OCI-LY1 (cell line): ENCODE measurements around the gene PER1.

Source experiments
- EZH2 ChIP-seq: fragments of 200-600 bp; sonication (generic), shearing (Covaris generic); IDR thresholded peaks from 2 replicates; pipeline ENCODE4 v1.8.0; 2017; ENCODE audit warnings: borderline replicate concordance, mixed run types, mild to moderate bottlenecking, antibody characterized with exemption, low read length, moderate library complexity, mixed read lengths
- TF ChIP-seq, protein P1 (sequence below): fragments of 200-600 bp; sonication (generic), shearing (Covaris generic); IDR thresholded peaks from 2 replicates; pipeline ENCODE4 v1.5.1; 2017; ENCODE audit warnings: mild to moderate bottlenecking, antibody characterized with exemption, low read length, moderate library complexity, mixed read lengths

DNA sequence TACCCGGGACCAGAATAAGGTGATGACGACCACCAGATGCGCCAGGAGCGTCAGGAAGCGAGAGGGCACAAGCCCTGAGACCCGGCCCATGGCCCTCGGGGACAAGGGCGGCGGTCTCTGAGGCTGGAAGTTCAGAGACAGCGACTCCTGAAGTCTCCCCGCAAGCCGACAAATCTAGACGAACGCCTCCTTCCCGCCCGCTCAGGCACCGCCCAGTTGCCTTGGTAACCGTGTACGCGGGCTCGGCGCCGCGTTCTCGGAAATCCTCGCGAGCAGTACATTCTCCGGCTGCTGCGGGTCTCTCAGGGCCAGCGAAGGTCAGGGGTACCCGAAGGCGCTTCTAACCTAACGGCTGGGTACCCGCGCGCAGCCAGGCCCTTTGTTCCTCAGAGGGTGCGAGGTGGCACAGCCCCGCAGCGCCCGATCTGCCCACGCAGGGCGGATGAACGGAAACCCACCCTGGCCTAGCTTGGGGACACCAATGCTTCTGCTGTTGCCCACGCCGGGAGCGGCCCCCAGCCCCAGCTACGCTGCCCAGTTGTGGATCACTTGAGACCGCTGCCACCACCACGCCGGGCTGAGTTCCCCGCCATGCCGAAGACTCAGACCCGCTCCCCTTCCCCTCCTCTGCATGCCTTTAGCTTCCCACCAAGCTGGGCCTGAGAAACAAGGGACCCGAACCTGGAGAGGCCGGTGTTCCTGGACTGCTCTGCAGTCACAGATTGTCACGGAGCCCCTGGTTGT lies 24.2 kb upstream of the PER1 start, which contains the start of gene TMEM107:
- TF ChIP-seq, protein P1, sequence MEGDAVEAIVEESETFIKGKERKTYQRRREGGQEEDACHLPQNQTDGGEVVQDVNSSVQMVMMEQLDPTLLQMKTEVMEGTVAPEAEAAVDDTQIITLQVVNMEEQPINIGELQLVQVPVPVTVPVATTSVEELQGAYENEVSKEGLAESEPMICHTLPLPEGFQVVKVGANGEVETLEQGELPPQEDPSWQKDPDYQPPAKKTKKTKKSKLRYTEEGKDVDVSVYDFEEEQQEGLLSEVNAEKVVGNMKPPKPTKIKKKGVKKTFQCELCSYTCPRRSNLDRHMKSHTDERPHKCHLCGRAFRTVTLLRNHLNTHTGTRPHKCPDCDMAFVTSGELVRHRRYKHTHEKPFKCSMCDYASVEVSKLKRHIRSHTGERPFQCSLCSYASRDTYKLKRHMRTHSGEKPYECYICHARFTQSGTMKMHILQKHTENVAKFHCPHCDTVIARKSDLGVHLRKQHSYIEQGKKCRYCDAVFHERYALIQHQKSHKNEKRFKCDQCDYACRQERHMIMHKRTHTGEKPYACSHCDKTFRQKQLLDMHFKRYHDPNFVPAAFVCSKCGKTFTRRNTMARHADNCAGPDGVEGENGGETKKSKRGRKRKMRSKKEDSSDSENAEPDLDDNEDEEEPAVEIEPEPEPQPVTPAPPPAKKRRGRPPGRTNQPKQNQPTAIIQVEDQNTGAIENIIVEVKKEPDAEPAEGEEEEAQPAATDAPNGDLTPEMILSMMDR: no peak
- no peak for TF ChIP-seq EZH2
